Testis (tissue), 2 donors: ENCODE measurements around the gene CFHR1.

Experiments used
- POLR2A ChIP-seq: fragments of 450-650 bp; IDR thresholded peaks from one replicate; pipeline ENCODE4 v1.6.1; 2017; ENCODE audit warnings: antibody characterized with exemption, mild to moderate bottlenecking, moderate library complexity
- TF ChIP-seq, protein P1 (sequence below), 3 experiments: fragments of 450-650 bp in 2 of 3; fragments of 200-600 bp in 1 of 3; sonication (generic) in 1 of 3; IDR thresholded peaks; one replicate each; pipeline ENCODE4 v1.5.1; 2016 to 2019; ENCODE audit warnings: antibody characterized with exemption in 3 of 3, mild to moderate bottlenecking in 2 of 3, moderate library complexity in 1 of 3

DNA sequence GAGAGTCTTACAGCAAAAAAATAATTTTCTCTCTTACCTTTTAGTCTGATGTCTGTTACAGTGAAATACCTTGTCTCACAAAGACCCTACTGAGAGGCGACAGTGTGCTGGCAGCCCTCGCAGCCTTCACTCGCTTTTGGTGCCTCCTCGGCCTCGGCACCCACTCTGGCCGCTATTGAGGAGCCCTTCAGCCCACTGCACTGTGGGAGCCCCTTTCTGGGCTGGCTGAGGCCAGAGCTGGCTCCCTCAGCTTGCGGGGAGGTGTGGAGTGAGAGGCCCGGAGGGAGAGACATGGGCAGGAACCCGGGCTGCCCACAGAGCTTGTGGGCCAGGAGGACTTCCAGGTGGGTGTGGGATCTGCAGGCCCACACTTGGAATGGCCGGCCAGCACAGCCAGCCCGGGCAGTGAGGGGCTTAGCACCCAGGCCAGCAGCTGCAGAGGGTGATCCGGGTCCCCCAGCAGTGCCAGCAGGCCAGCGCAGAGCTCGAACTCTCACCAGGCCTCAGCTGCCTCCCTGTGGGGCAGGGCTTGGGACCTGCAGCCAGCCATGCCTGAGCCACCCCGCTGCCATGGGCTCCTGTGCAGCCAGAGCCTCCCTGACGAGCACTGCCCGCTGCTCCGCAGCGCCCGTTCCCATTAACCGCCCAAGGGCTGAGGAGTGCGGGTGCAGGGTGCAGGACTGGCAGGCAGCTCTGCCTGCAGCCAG, 10.8 kb upstream of the CFHR1 start:
- TF ChIP-seq, protein P1, sequence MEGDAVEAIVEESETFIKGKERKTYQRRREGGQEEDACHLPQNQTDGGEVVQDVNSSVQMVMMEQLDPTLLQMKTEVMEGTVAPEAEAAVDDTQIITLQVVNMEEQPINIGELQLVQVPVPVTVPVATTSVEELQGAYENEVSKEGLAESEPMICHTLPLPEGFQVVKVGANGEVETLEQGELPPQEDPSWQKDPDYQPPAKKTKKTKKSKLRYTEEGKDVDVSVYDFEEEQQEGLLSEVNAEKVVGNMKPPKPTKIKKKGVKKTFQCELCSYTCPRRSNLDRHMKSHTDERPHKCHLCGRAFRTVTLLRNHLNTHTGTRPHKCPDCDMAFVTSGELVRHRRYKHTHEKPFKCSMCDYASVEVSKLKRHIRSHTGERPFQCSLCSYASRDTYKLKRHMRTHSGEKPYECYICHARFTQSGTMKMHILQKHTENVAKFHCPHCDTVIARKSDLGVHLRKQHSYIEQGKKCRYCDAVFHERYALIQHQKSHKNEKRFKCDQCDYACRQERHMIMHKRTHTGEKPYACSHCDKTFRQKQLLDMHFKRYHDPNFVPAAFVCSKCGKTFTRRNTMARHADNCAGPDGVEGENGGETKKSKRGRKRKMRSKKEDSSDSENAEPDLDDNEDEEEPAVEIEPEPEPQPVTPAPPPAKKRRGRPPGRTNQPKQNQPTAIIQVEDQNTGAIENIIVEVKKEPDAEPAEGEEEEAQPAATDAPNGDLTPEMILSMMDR (IDR thresholded peaks at IDR 0.05), result no peak
- TF ChIP-seq POLR2A, result no peak
